ENCODE data around the gene SEC14L5.

Gene SEC14L5

GRCh38 chr16:5016967-5017677 is 59.0 kb downstream of the SEC14L5 start:
- DNase-seq: no peak

- no peak for DNase-seq
Observed at GRCh38 chr16:5017678-5017969, 59.5 kb downstream of the SEC14L5 start.

- DNase-seq: no peak
Observed at GRCh38 chr16:5018793-5019192, 60.7 kb downstream of the SEC14L5 start.

- DNase-seq: no peak
Observed at GRCh38 chr16:5019775-5020174, 61.6 kb downstream of the SEC14L5 start.

- DNase-seq: no peak
Observed at GRCh38 chr16:5020551-5020950, 62.4 kb downstream of the SEC14L5 start.

- no peak for DNase-seq
Observed at GRCh38 chr16:5022521-5022920, 64.4 kb downstream of the SEC14L5 start.

GRCh38 chr16:5024632-5025031 is 66.5 kb downstream of the SEC14L5 start:
- DNase-seq: no peak

GRCh38 chr16:5025171-5025632 is 67.1 kb downstream of the SEC14L5 start:
- no peak for DNase-seq

GRCh38 chr16:5026664-5027063 is 68.5 kb downstream of the SEC14L5 start:
- no peak for DNase-seq

- DNase-seq: no peak
Observed at GRCh38 chr16:5027086-5027485, 69.0 kb downstream of the SEC14L5 start.

GRCh38 chr16:5027575-5028235 is 69.6 kb downstream of the SEC14L5 start:
- DNase-seq: no peak

- DNase-seq: no peak
Observed at GRCh38 chr16:5028950-5029475, 70.9 kb downstream of the SEC14L5 start.

GRCh38 chr16:5030251-5030870 is 72.2 kb downstream of the SEC14L5 start:
- DNase-seq: no peak

- no peak for DNase-seq
Observed at GRCh38 chr16:5031601-5032000, 73.5 kb downstream of the SEC14L5 start.

GRCh38 chr16:5032748-5033167 is 74.6 kb downstream of the SEC14L5 start:
- no peak for DNase-seq

GRCh38 chr16:5033256-5034166 is 75.4 kb downstream of the SEC14L5 start, which contains the start of gene NAGPA:
Gene NAGPA (minus strand): TSS chr16:5033935. CDS start chr16:5033914, 21 bp downstream.
- peak; percentile 58 to 78 (median 69) for DNase-seq

- DNase-seq: no peak
Observed at GRCh38 chr16:5034167-5034523, 76.0 kb downstream of the SEC14L5 start.

- no peak for DNase-seq
Observed at GRCh38 chr16:5035909-5036227, 77.7 kb downstream of the SEC14L5 start.

GRCh38 chr16:5036228-5037156 is 78.4 kb downstream of the SEC14L5 start:
- no peak for DNase-seq

- no peak for DNase-seq
Observed at GRCh38 chr16:5040451-5040850, 82.3 kb downstream of the SEC14L5 start.

- DNase-seq: no peak
Observed at GRCh38 chr16:5041600-5042133, 83.5 kb downstream of the SEC14L5 start.

Measured in activated naive CD4-positive, alpha-beta T cell (primary cell).